HCT116 (cell line): ENCODE measurements around the gene OIT3. TPM values are rescaled to one million over a fixed set of nuclear protein-coding genes. Genes with fewer than 3 reads are reported as not detected.

Experiments used
- ATAC-seq: fragments of 200-7000 bp; cut with Tn5 transposase; 2 replicates; pipeline ENCODE4 v1.9.1; 2020; ENCODE audit warnings: mild to moderate bottlenecking, moderate library complexity
- BruUV-seq: library from RNA; stranded (reverse); fragments of 400-500 nt; replicated peaks from 2 replicates; lab custom pipeline; 2021; lab: Mats Ljungman, UMichigan
- CTCF ChIA-PET: fragments of 300-600 bp; sonication (Branson Sonifier 250); formaldehyde crosslinking; loops from one replicate; lab custom pipeline; 2021; ENCODE audit warnings: antibody characterized with exemption; lab: Charles Lee
- POLR2A ChIA-PET: fragments of 300-600, 350-600 bp; sonication (Branson Sonifier 250); formaldehyde crosslinking; loops from one replicate; lab custom pipeline; 2021; ENCODE audit warnings: antibody characterized with exemption; lab: Charles Lee
- RAD21 ChIA-PET, 2 experiments: fragments of 300-600 bp; sonication (Branson Sonifier 250); formaldehyde crosslinking; loops; one replicate each; lab custom pipeline; 2023; ENCODE audit warnings: low total read pairs in 2 of 2; ENCODE audit not compliant: uncharacterized antibody in 2 of 2, unreplicated experiment in 2 of 2, low non-redundant PET in 1 of 2; lab: Charles Lee
- DNase-seq: peaks from one replicate; pipeline ENCODE4 v3.0.0-alpha.2; 2010; ENCODE audit warnings: low read depth, low spot score
- H2AFZ ChIP-seq: fragments of 200-600 bp; shearing (Covaris generic), sonication (generic); 2 replicates; pipeline ENCODE4 v1.6.1; 2017; ENCODE audit warnings: low read depth, mixed run types, mixed read lengths, antibody characterized with exemption, low read length; ENCODE audit not compliant: poor library complexity, severe bottlenecking
- H3K27ac ChIP-seq: 2 replicates; pipeline ENCODE4 v1.5.1; 2012; ENCODE audit warnings: low read depth, low read length
- H3K27me3 ChIP-seq: fragments of 200-600 bp; sonication (generic); 2 replicates; pipeline ENCODE4 v1.6.1; 2016; ENCODE audit warnings: mixed run types, low read length, mixed read lengths; ENCODE audit not compliant: insufficient read depth
- H3K36me3 ChIP-seq, 2 experiments: fragments of 200-500 bp in 1 of 2; fragments of 200-600 bp in 1 of 2; sonication (Bioruptor generic) in 1 of 2; sonication (generic) in 1 of 2; 2 replicates each; pipeline versions ENCODE4 v1.5.1 to v1.6.1; 2014 to 2016; ENCODE audit warnings: low read length in 2 of 2, inconsistent platforms in 1 of 2, mixed read lengths in 1 of 2, mixed run types in 1 of 2; ENCODE audit not compliant: insufficient read depth in 2 of 2, control insufficient read depth in 1 of 2
- H3K4me1 ChIP-seq, 2 experiments: fragments of 200-600 bp in 1 of 2; sonication (generic) in 1 of 2; 2 replicates each; pipeline versions ENCODE4 v1.5.1 to v1.6.1; 2012 to 2017; ENCODE audit warnings: low read length in 2 of 2, inconsistent platforms in 1 of 2, mild to moderate bottlenecking in 1 of 2, mixed read lengths in 1 of 2, mixed run types in 1 of 2, moderate library complexity in 1 of 2; ENCODE audit not compliant: insufficient read depth in 2 of 2, control insufficient read depth in 1 of 2
- H3K4me2 ChIP-seq: fragments of 200-600 bp; sonication (generic); 2 replicates; pipeline ENCODE4 v1.6.1; 2017; ENCODE audit warnings: mixed run types, low read length, mixed read lengths
- H3K4me3 ChIP-seq, 2 experiments: fragments of 200-600 bp in 1 of 2; sonication (generic) in 1 of 2; replicated peaks in 1 of 2; 2 replicates each; pipeline ENCODE4 v1.5.1; 2011 to 2016; ENCODE audit warnings: low read length in 2 of 2, control low read depth in 1 of 2, low read depth in 1 of 2, mild to moderate bottlenecking in 1 of 2, mixed read lengths in 1 of 2, mixed run types in 1 of 2
- H3K79me2 ChIP-seq: fragments of 200-600 bp; sonication (generic); 2 replicates; pipeline ENCODE4 v1.6.1; 2017; ENCODE audit warnings: mild to moderate bottlenecking, mixed run types, low read length, moderate library complexity, mixed read lengths; ENCODE audit not compliant: insufficient read depth
- H3K9ac ChIP-seq: fragments of 200-600 bp; sonication (generic); 2 replicates; pipeline ENCODE4 v1.6.1; 2016; ENCODE audit warnings: low read length, mixed read lengths
- H3K9me2 ChIP-seq: fragments of 200-600 bp; sonication (generic), shearing (Covaris generic); 2 replicates; pipeline ENCODE4 v1.6.1; 2017; ENCODE audit warnings: mixed run types, mild to moderate bottlenecking, moderate library complexity; ENCODE audit not compliant: insufficient read depth
- H3K9me3 ChIP-seq, 2 experiments: fragments of 200-500 bp in 1 of 2; fragments of 200-600 bp in 1 of 2; sonication (Bioruptor generic) in 1 of 2; sonication (generic) in 1 of 2; 2 replicates each; pipeline ENCODE4 v1.6.1; 2014 to 2017; ENCODE audit warnings: low read length in 2 of 2, mixed read lengths in 2 of 2, inconsistent platforms in 1 of 2, low read depth in 1 of 2, mild to moderate bottlenecking in 1 of 2, mixed run types in 1 of 2, moderate library complexity in 1 of 2; ENCODE audit not compliant: control insufficient read depth in 1 of 2, insufficient read depth in 1 of 2
- H4K20me1 ChIP-seq: fragments of 200-600 bp; sonication (generic), shearing (Covaris generic); 2 replicates; pipeline ENCODE4 v1.6.1; 2017; ENCODE audit warnings: mixed run types, mild to moderate bottlenecking, moderate library complexity; ENCODE audit not compliant: insufficient read depth
- ATF3 ChIP-seq: IDR thresholded peaks from 2 replicates; pipeline ENCODE4 v1.6.1; 2012
- CEBPB ChIP-seq: IDR thresholded peaks from 2 replicates; pipeline ENCODE4 v1.6.1; 2012; ENCODE audit warnings: low read depth
- CTCF ChIP-seq, 3 experiments: fragments of 200-600 bp in 1 of 3; sonication (generic) in 1 of 3; IDR thresholded peaks in 2 of 3; conservative IDR thresholded peaks in 1 of 3; 2 replicates each; pipeline ENCODE4 v1.5.1; 2012 to 2017; ENCODE audit warnings: low read depth in 2 of 3, low read length in 2 of 3, antibody characterized with exemption in 1 of 3, borderline replicate concordance in 1 of 3, control low read depth in 1 of 3, mild to moderate bottlenecking in 1 of 3, mixed read lengths in 1 of 3, mixed run types in 1 of 3, moderate library complexity in 1 of 3; ENCODE audit not compliant: insufficient read depth in 1 of 3
- EGR1 ChIP-seq: IDR thresholded peaks from 2 replicates; pipeline ENCODE4 v1.6.1; 2012; ENCODE audit warnings: low read depth
- EZH2 ChIP-seq: fragments of 200-600 bp; sonication (generic); IDR thresholded peaks from 2 replicates; pipeline ENCODE4 v1.6.1; 2017; ENCODE audit warnings: antibody characterized with exemption, mixed run types
- EZH2phosphoT487 ChIP-seq: fragments of 200-600 bp; IDR thresholded peaks from 2 replicates; pipeline ENCODE4 v1.6.1; 2018; ENCODE audit warnings: antibody characterized with exemption, borderline replicate concordance
- FOSL1 ChIP-seq: IDR thresholded peaks from 2 replicates; pipeline ENCODE4 v1.6.1; 2012; ENCODE audit warnings: low read depth
- JUND ChIP-seq: IDR thresholded peaks from 2 replicates; pipeline ENCODE4 v1.6.1; 2012
- MAX ChIP-seq: IDR thresholded peaks from 2 replicates; pipeline ENCODE4 v1.6.1; 2012
- POLR2A ChIP-seq: IDR thresholded peaks from 2 replicates; pipeline ENCODE4 v1.7.0; 2011; ENCODE audit warnings: borderline replicate concordance; ENCODE audit not compliant: insufficient read depth, insufficient read length; ENCODE audit errors: extremely low read depth
- POLR2AphosphoS5 ChIP-seq: IDR thresholded peaks from 2 replicates; pipeline ENCODE4 v1.6.1; 2011; ENCODE audit warnings: mild to moderate bottlenecking, low read depth, low read length, moderate library complexity
- RAD21 ChIP-seq: IDR thresholded peaks from 2 replicates; pipeline ENCODE4 v1.6.1; 2012; ENCODE audit warnings: low read depth, mild to moderate bottlenecking
- REST ChIP-seq: IDR thresholded peaks from 2 replicates; pipeline ENCODE4 v1.6.1; 2012; ENCODE audit warnings: low read depth
- SP1 ChIP-seq: IDR thresholded peaks from 2 replicates; pipeline ENCODE4 v1.6.1; 2012; ENCODE audit warnings: low read depth
- TCF7L2 ChIP-seq: IDR thresholded peaks from 2 replicates; pipeline ENCODE4 v1.7.0; 2011; ENCODE audit warnings: borderline replicate concordance, inconsistent platforms; ENCODE audit not compliant: insufficient read depth, insufficient read length; ENCODE audit errors: extremely low read depth
- YY1 ChIP-seq: IDR thresholded peaks from 2 replicates; pipeline ENCODE4 v1.6.1; 2011; ENCODE audit warnings: low read length, low read depth, moderate library complexity, mild to moderate bottlenecking; ENCODE audit not compliant: insufficient replicate concordance; ENCODE audit errors: extremely low read depth
- intact Hi-C: fragments of 100-400 bp; cut with micrococcal nuclease; formaldehyde crosslinking; loops from 2 replicates; pipeline ENCODE4 v1.10.0; 2022
- total RNA-seq: library from RNA; stranded (reverse); gene quantifications from one replicate; pipeline ENCODE4 v1.2.1, GENCODE V29; 2021; ENCODE audit not compliant: unreplicated experiment

Gene OIT3
- total RNA-seq, 1 experiment from 2014 or later: not detected

- ATAC-seq (no peak), DNase-seq (no peak)
- Histone ChIP-seq H3K4me2 (no peak overlapping the region), H3K4me1 (peaks cover 5 to 23% of the 10 kb centered on the region in 2 experiments), H3K9ac (no peak overlapping the region), H3K4me3 (no peak overlapping the region), H2AFZ (no peak overlapping the region), H3K27ac (no peak overlapping the region), H4K20me1 (no peaks in the 10 kb centered on the region), H3K9me3 (no peaks in the 10 kb centered on the region), H3K79me2 (no peaks in the 10 kb centered on the region), H3K9me2 (no peaks in the 10 kb centered on the region), H3K27me3 (no peaks in the 10 kb centered on the region), H3K36me3 (no peaks in the 10 kb centered on the region)
- TF ChIP-seq JUND (peak; percentile 25; the same call in 1 of the 2 replicates), REST (no peak), FOSL1 (peak; percentile 43)
- RAD21 ChIA-PET: no interaction called here
- POLR2A ChIA-PET: no interaction called here
- intact Hi-C loops: no loop called here
- CTCF ChIA-PET: no interaction called here
- no TSS peak for BruUV-seq
These were observed 45.9 kb upstream of the OIT3 start for GRCh38 chr10:72847681-72848080.

- Histone ChIP-seq H3K9me2 (no peaks in the 10 kb centered on the region), H3K9ac (no peak overlapping the region), H3K27me3 (no peaks in the 10 kb centered on the region), H3K4me2 (no peak overlapping the region), H3K4me1 (peaks cover under 1 to 17% of the 10 kb centered on the region in 2 experiments; a peak in 3 of 4 replicates), H3K4me3 (no peak overlapping the region), H3K27ac (no peak overlapping the region), H3K79me2 (no peaks in the 10 kb centered on the region), H3K9me3 (no peaks in the 10 kb centered on the region), H3K36me3 (no peaks in the 10 kb centered on the region), H4K20me1 (no peaks in the 10 kb centered on the region), H2AFZ (no peak overlapping the region)
- RAD21 ChIA-PET: no interaction called here
- BruUV-seq: no TSS peak
- POLR2A ChIA-PET: no interaction called here
- CTCF ChIA-PET: interaction anchor here (1.5 kb wide), 1 partner anchor 17 kb away, joined by 5 read pairs; no protein-coding TSS in a partner anchor
- intact Hi-C loops: no loop called here
- ATAC-seq (no peak), DNase-seq (no peak)
- TF ChIP-seq MAX: no peak
- TF ChIP-seq CEBPB: no peak
- no peak for TF ChIP-seq RAD21
- TF ChIP-seq SP1: no peak
- no peak for TF ChIP-seq EZH2
- TF ChIP-seq EZH2phosphoT487: no peak
- TF ChIP-seq POLR2AphosphoS5: no peak
- TF ChIP-seq YY1: no peak
- no peak for TF ChIP-seq FOSL1
- no peak for TF ChIP-seq ATF3
- TF ChIP-seq TCF7L2: no peak
- no peak for TF ChIP-seq EGR1
- no peak for TF ChIP-seq CTCF (IDR thresholded peaks at IDR 0.05 in 2 of 3, conservative IDR thresholded peaks at IDR 0.05 in 1 of 3; ENCODE audit: borderline replicate concordance in 1 of 3, insufficient read depth in 1 of 3, low read depth in 2 of 3, low read length in 2 of 3)
- no peak for TF ChIP-seq POLR2A
These were observed 42.7 kb upstream of the OIT3 start for GRCh38 chr10:72850861-72851260.
